Chondrocyte (in vitro differentiated cells): Measurements from ENCODE around the gene BAIAP2. TPM values are rescaled to one million over a fixed set of nuclear protein-coding genes. Genes with fewer than 3 reads are reported as not detected.

Source experiments
- DNase-seq: peaks from one replicate; pipeline ENCODE4 v3.0.0; 2021; ENCODE audit warnings: mixed read lengths, low spot score
- H3K27ac Mint-ChIP-seq: one replicate; pipeline ENCODE4 v1.8.0; 2021; ENCODE audit warnings: mild to moderate bottlenecking, moderate library complexity, mixed read lengths; ENCODE audit not compliant: unreplicated experiment
- H3K27me3 Mint-ChIP-seq: 2 replicates; pipeline ENCODE4 v1.8.0; 2021; ENCODE audit warnings: low read depth, mixed read lengths
- H3K36me3 Mint-ChIP-seq: 2 replicates; pipeline ENCODE4 v1.8.0; 2021; ENCODE audit warnings: low read depth, mixed read lengths
- H3K4me1 Mint-ChIP-seq: 2 replicates; pipeline ENCODE4 v1.8.0; 2021; ENCODE audit warnings: low read depth, mild to moderate bottlenecking, mixed read lengths
- H3K4me3 Mint-ChIP-seq: one replicate; pipeline ENCODE4 v1.8.0; 2021; ENCODE audit warnings: mild to moderate bottlenecking, moderate library complexity, mixed read lengths; ENCODE audit not compliant: unreplicated experiment
- H3K9me3 Mint-ChIP-seq: 2 replicates; pipeline ENCODE4 v1.8.0; 2021; ENCODE audit warnings: low read depth, mixed read lengths
- total RNA-seq: library from RNA; stranded (reverse); gene quantifications from 3 replicates; pipeline ENCODE4 v1.2.1, GENCODE V29; 2021
- TF ChIP-seq, protein P1 (sequence below): fragments of 200-600 bp; sonication (generic); IDR thresholded peaks from 2 replicates; pipeline ENCODE4 v1.5.0; 2021; ENCODE audit warnings: antibody characterized with exemption, mild to moderate bottlenecking, moderate library complexity

BAIAP2 gene
- total RNA-seq, 1 donor from 2014 or later: 29.5 TPM

- Mint-ChIP-seq H3K27me3 (no peaks in the 10 kb centered on the region), H3K9me3 (no peaks in the 10 kb centered on the region), H3K4me1 (no peaks in the 10 kb centered on the region), H3K27ac (no peak overlapping the region), H3K4me3 (no peak overlapping the region), H3K36me3 (no peaks in the 10 kb centered on the region)
- DNase-seq: no peak
- TF ChIP-seq, protein P1, sequence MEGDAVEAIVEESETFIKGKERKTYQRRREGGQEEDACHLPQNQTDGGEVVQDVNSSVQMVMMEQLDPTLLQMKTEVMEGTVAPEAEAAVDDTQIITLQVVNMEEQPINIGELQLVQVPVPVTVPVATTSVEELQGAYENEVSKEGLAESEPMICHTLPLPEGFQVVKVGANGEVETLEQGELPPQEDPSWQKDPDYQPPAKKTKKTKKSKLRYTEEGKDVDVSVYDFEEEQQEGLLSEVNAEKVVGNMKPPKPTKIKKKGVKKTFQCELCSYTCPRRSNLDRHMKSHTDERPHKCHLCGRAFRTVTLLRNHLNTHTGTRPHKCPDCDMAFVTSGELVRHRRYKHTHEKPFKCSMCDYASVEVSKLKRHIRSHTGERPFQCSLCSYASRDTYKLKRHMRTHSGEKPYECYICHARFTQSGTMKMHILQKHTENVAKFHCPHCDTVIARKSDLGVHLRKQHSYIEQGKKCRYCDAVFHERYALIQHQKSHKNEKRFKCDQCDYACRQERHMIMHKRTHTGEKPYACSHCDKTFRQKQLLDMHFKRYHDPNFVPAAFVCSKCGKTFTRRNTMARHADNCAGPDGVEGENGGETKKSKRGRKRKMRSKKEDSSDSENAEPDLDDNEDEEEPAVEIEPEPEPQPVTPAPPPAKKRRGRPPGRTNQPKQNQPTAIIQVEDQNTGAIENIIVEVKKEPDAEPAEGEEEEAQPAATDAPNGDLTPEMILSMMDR: no peak
Measured at GRCh38 chr17:81125573-81126081, 90.7 kb downstream of the BAIAP2 start.

GRCh38 chr17:81126281-81127132 is 91.6 kb downstream of the BAIAP2 start:
- Mint-ChIP-seq H3K4me3 (no peak overlapping the region), H3K9me3 (no peaks in the 10 kb centered on the region), H3K27ac (no peak overlapping the region), H3K36me3 (no peaks in the 10 kb centered on the region), H3K4me1 (no peaks in the 10 kb centered on the region), H3K27me3 (no peaks in the 10 kb centered on the region)
- TF ChIP-seq, protein P1: no peak
- DNase-seq: no peak

DNA sequence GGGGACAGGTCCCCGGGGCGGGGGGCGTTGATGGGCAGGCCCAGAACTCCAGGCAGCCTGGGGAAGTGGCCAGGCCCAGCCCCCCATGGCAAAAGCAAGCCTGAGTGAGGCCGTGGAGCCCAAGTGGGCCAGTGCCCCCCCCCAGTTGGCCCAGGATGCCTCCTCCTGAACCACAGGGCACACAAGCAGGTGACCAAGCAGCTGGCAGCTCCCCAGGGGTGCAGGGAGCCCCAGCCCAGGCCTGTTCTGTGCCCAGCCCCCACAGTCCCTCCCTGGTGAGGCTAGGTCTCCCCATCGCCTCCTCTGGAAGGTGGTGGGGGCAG is 92.1 kb downstream of the BAIAP2 start:
- Mint-ChIP-seq H3K27ac (no peak overlapping the region), H3K4me3 (no peak overlapping the region), H3K36me3 (no peaks in the 10 kb centered on the region), H3K4me1 (no peaks in the 10 kb centered on the region), H3K9me3 (no peaks in the 10 kb centered on the region), H3K27me3 (no peaks in the 10 kb centered on the region)
- DNase-seq: no peak
- TF ChIP-seq, protein P1: no peak

GRCh38 chr17:81127526-81128177 is 92.7 kb downstream of the BAIAP2 start:
- Mint-ChIP-seq H3K36me3 (no peaks in the 10 kb centered on the region), H3K9me3 (no peaks in the 10 kb centered on the region), H3K27me3 (no peaks in the 10 kb centered on the region), H3K4me3 (no peak overlapping the region), H3K4me1 (no peaks in the 10 kb centered on the region), H3K27ac (no peak overlapping the region)
- no peak for DNase-seq
- TF ChIP-seq, protein P1: no peak

GRCh38 chr17:81128338-81128737 is 93.4 kb downstream of the BAIAP2 start:
- no peak for DNase-seq
- no peak overlapping the region for H3K27ac Mint-ChIP-seq
- H3K9me3 Mint-ChIP-seq: no peaks in the 10 kb centered on the region
- H3K4me1 Mint-ChIP-seq: no peaks in the 10 kb centered on the region
- no peak overlapping the region for H3K4me3 Mint-ChIP-seq
- no peaks in the 10 kb centered on the region for H3K27me3 Mint-ChIP-seq
- H3K36me3 Mint-ChIP-seq: no peaks in the 10 kb centered on the region
- TF ChIP-seq, protein P1: no peak
